ENCODE measurements around the gene DCC.
"Not testable (repeated sequence)": the region's sequence is repeated elsewhere in the genome, so short reads cannot be mapped to it uniquely, and the experiment has no call there.

The DCC gene

GRCh38 chr18:52349498-52349897 is 9.5 kb downstream of the DCC start:
- no peak overlapping the region for H3K4me3 ChIP-seq (ENCODE audit: low read depth, low read length)

- no peak overlapping the region for H3K4me3 ChIP-seq (ENCODE audit: low read depth, low read length)
These were observed 12.9 kb downstream of the DCC start for GRCh38 chr18:52352920-52353319.

GRCh38 chr18:52353589-52353988 is 13.6 kb downstream of the DCC start:
- H3K4me3 ChIP-seq (ENCODE audit: low read depth, low read length) = no peak overlapping the region

- H3K4me3 ChIP-seq (ENCODE audit: low read depth, low read length) = no peak overlapping the region
These were observed 23.9 kb downstream of the DCC start for GRCh38 chr18:52363861-52364260.

- H3K4me3 ChIP-seq (ENCODE audit: low read depth, low read length) = not testable (repeated sequence)
These were observed 26.9 kb downstream of the DCC start for GRCh38 chr18:52366851-52367250.

GRCh38 chr18:52367953-52368742 is 28.2 kb downstream of the DCC start:
- H3K4me3 ChIP-seq (ENCODE audit: low read depth, low read length) = no peak overlapping the region

GRCh38 chr18:52370841-52371240 is 30.8 kb downstream of the DCC start:
- no peak overlapping the region for H3K4me3 ChIP-seq (ENCODE audit: low read depth, low read length)

GRCh38 chr18:52376104-52376503 is 36.1 kb downstream of the DCC start:
- no peak overlapping the region for H3K4me3 ChIP-seq (ENCODE audit: low read depth, low read length)

- H3K4me3 ChIP-seq (ENCODE audit: low read depth, low read length) = no peak overlapping the region
These were observed 37.1 kb downstream of the DCC start for GRCh38 chr18:52377094-52377493.

- no peak overlapping the region for H3K4me3 ChIP-seq (ENCODE audit: low read depth, low read length)
These were observed 46.3 kb downstream of the DCC start for GRCh38 chr18:52386306-52386705.

- H3K4me3 ChIP-seq (ENCODE audit: low read depth, low read length) = no peak overlapping the region
These were observed 47.2 kb downstream of the DCC start for GRCh38 chr18:52387175-52387574.

- H3K4me3 ChIP-seq (ENCODE audit: low read depth, low read length) = no peak overlapping the region
These were observed 52.0 kb downstream of the DCC start for GRCh38 chr18:52391810-52392559.

GRCh38 chr18:52394602-52395001 is 54.6 kb downstream of the DCC start:
- H3K4me3 ChIP-seq (ENCODE audit: low read depth, low read length) = no peak overlapping the region

GRCh38 chr18:52395146-52395852 is 55.3 kb downstream of the DCC start:
- H3K4me3 ChIP-seq (ENCODE audit: low read depth, low read length) = no peak overlapping the region

GRCh38 chr18:52401236-52401635 is 61.2 kb downstream of the DCC start:
- no peak overlapping the region for H3K4me3 ChIP-seq (ENCODE audit: low read depth, low read length)

- no peak overlapping the region for H3K4me3 ChIP-seq (ENCODE audit: low read depth, low read length)
These were observed 62.8 kb downstream of the DCC start for GRCh38 chr18:52402814-52403213.

GRCh38 chr18:52403291-52404021 is 63.5 kb downstream of the DCC start:
- no peak overlapping the region for H3K4me3 ChIP-seq (ENCODE audit: low read depth, low read length)

GRCh38 chr18:52408800-52409302 is 68.9 kb downstream of the DCC start:
- no peak overlapping the region for H3K4me3 ChIP-seq (ENCODE audit: low read depth, low read length)

GRCh38 chr18:52409727-52410126 is 69.7 kb downstream of the DCC start:
- H3K4me3 ChIP-seq (ENCODE audit: low read depth, low read length) = no peak overlapping the region

GRCh38 chr18:52415131-52415530 is 75.1 kb downstream of the DCC start:
- no peak overlapping the region for H3K4me3 ChIP-seq (ENCODE audit: low read depth, low read length)
